GM23248 (cell line): Measurements from ENCODE around the gene QSOX1. TPM values are rescaled to one million over a fixed set of nuclear protein-coding genes. Genes with fewer than 3 reads are reported as not detected.

Experiments used
- DNase-seq: peaks from one replicate; pipeline ENCODE4 v3.0.0-alpha.2; 2015
- H2AFZ ChIP-seq: fragments of 200-600 bp; sonication (generic); 2 replicates; pipeline ENCODE4 v1.6.1; 2016; ENCODE audit warnings: antibody characterized with exemption
- H3F3A ChIP-seq: fragments of 200-600 bp; sonication (generic); 2 replicates; pipeline ENCODE4 v1.6.1; 2016; ENCODE audit warnings: mild to moderate bottlenecking, antibody characterized with exemption, mixed run types; ENCODE audit not compliant: insufficient read depth
- H3K27ac ChIP-seq: fragments of 200-600 bp; sonication (generic); 2 replicates; pipeline ENCODE4 v1.5.1; 2016; ENCODE audit warnings: mild to moderate bottlenecking
- H3K27me3 ChIP-seq: fragments of 200-600 bp; sonication (generic); replicated peaks from 2 replicates; pipeline ENCODE4 v1.6.1; 2016; ENCODE audit warnings: mild to moderate bottlenecking; ENCODE audit not compliant: insufficient read depth
- H3K36me3 ChIP-seq: fragments of 200-600 bp; sonication (generic); 2 replicates; pipeline ENCODE4 v1.6.1; 2016; ENCODE audit warnings: low read depth, mild to moderate bottlenecking
- H3K4me1 ChIP-seq: fragments of 200-600 bp; sonication (generic); 2 replicates; pipeline ENCODE4 v1.6.1; 2016; ENCODE audit warnings: mild to moderate bottlenecking; ENCODE audit not compliant: insufficient read depth
- H3K4me2 ChIP-seq: fragments of 200-600 bp; sonication (generic); one replicate; pipeline ENCODE4 v1.6.1; 2016; ENCODE audit warnings: mild to moderate bottlenecking; ENCODE audit not compliant: unreplicated experiment
- H3K4me3 ChIP-seq: fragments of 200-600 bp; sonication (generic); 2 replicates; pipeline ENCODE4 v1.5.1; 2016; ENCODE audit warnings: mild to moderate bottlenecking
- H3K79me2 ChIP-seq: fragments of 200-600 bp; sonication (generic); 2 replicates; pipeline ENCODE4 v1.6.1; 2016; ENCODE audit warnings: mild to moderate bottlenecking; ENCODE audit not compliant: insufficient read depth
- H3K9ac ChIP-seq: fragments of 200-600 bp; sonication (generic); 2 replicates; pipeline ENCODE4 v1.6.1; 2016; ENCODE audit warnings: mild to moderate bottlenecking
- H3K9me2 ChIP-seq: fragments of 200-600 bp; sonication (generic); 2 replicates; pipeline ENCODE4 v1.6.1; 2016; ENCODE audit warnings: mixed run types, mild to moderate bottlenecking, moderate library complexity; ENCODE audit not compliant: insufficient read depth
- H3K9me3 ChIP-seq: fragments of 200-600 bp; sonication (generic); one replicate; pipeline ENCODE4 v1.6.1; 2017; ENCODE audit warnings: low read depth
- H4K20me1 ChIP-seq: fragments of 200-600 bp; sonication (generic); 2 replicates; pipeline ENCODE4 v1.6.0; 2016; ENCODE audit not compliant: insufficient read depth
- EZH2 ChIP-seq: fragments of 200-600 bp; sonication (generic); IDR thresholded peaks from 2 replicates; pipeline ENCODE4 v1.6.1; 2018; ENCODE audit warnings: antibody characterized with exemption, mild to moderate bottlenecking; ENCODE audit not compliant: insufficient read depth, poor library complexity, severe bottlenecking
- EZH2phosphoT487 ChIP-seq: fragments of 200-600 bp; sonication (generic); IDR thresholded peaks from 2 replicates; pipeline ENCODE4 v1.6.1; 2018; ENCODE audit warnings: antibody characterized with exemption, moderate library complexity, mild to moderate bottlenecking, low read depth; ENCODE audit not compliant: insufficient read depth
- WGBS, 2 experiments: methylation state at CpG; one replicate each; pipeline ENCODE4 v1.1.6; 2015 to 2017; ENCODE audit warnings: low lambda C conversion rate in 2 of 2, low coverage in 1 of 2; ENCODE audit errors: missing lambda C conversion rate in 2 of 2; 5-methylcytosine and 5-hydroxymethylcytosine counted together
- in situ Hi-C: fragments of 300-500 bp; cut with MboI; formaldehyde crosslinking; loops from 2 replicates; pipeline ENCODE4 v1.15.0; 2020
- polyA plus RNA-seq: library from polyadenylated mRNA; unstranded; fragments of >200 nt; fragmentation: Nextera tagmentation; extraction: Ambion mirVana; gene quantifications from 2 replicates; pipeline ENCODE4 v1.2.1, GENCODE V29; 2016
- total RNA-seq: library from RNA; depleted of rRNA; stranded (reverse); fragments of >200 nt; shearing (Covaris generic); gene quantifications from 2 replicates; pipeline ENCODE4 v1.2.3, GENCODE V29; 2014

Gene QSOX1
- total and polyA plus RNA-seq, 2 experiments from 2014 or later = 270 to 519 TPM

DNA sequence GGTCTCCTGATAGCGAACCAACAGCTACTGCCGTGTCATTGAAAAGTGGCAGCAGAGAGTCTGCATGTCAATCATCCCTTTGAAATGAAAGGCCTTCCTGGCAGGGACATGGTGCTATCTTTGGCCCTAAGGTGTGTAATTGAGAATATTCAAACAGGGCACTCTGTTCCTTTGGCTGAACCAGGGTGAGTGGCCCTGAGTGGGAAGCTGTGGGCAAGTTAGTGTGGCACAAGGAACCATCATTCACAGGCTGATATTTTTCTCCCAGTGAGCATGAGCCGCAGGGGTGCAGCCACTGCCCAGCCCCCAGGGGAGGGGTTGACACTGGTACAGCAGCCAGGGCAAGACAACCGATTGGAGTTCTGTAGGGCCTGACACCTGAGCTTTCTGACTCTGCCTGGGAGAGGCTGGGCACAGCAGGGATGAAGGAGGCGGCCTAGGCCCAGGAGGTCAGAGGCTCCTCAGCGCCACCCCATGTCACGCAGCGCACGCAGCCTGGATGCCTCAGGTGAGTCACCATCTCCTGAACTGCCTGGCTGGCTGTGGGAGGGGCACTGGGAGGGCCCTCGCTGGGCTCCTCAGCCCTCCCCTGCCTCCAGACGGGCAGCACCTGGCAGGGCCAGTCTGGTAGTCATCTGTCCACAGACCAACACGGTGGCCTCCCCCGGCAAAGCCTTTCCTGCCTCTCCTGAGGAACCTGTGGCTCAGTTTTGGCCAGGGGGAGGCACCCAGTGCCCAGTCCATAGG lies 13.2 kb downstream of the QSOX1 start:
- H3K9me3 ChIP-seq = no peaks in the 10 kb centered on the region
- no peaks in the 10 kb centered on the region for H3F3A ChIP-seq
- H2AFZ ChIP-seq = no peak overlapping the region
- 89 to 93% methylated on average over 10 to 13 of the region's 13 CpGs for WGBS, 2 experiments
- no peak overlapping the region for H3K4me3 ChIP-seq
- H3K4me1 ChIP-seq = no peaks in the 10 kb centered on the region
- DNase-seq = no peak
- H4K20me1 ChIP-seq = peaks cover 10% of the 10 kb centered on the region; the same call in 1 of the 2 replicates
- no peak for TF ChIP-seq EZH2
- TF ChIP-seq EZH2phosphoT487 = no peak
- no peak overlapping the region for H3K4me2 ChIP-seq
- no peaks in the 10 kb centered on the region for H3K27me3 ChIP-seq
- peaks cover 73% of the 10 kb centered on the region for H3K79me2 ChIP-seq
- H3K27ac ChIP-seq = no peak overlapping the region
- H3K9me2 ChIP-seq = no peaks in the 10 kb centered on the region
- H3K36me3 ChIP-seq = peaks cover 12% of the 10 kb centered on the region; the same call in 1 of the 2 replicates
- H3K9ac ChIP-seq = no peak overlapping the region
- in situ Hi-C loops = loop anchor here (25.0 kb wide), 1 partner anchor 281 kb away; the partner anchor contains the start of genes TOR1AIP1 and TOR1AIP2

DNA sequence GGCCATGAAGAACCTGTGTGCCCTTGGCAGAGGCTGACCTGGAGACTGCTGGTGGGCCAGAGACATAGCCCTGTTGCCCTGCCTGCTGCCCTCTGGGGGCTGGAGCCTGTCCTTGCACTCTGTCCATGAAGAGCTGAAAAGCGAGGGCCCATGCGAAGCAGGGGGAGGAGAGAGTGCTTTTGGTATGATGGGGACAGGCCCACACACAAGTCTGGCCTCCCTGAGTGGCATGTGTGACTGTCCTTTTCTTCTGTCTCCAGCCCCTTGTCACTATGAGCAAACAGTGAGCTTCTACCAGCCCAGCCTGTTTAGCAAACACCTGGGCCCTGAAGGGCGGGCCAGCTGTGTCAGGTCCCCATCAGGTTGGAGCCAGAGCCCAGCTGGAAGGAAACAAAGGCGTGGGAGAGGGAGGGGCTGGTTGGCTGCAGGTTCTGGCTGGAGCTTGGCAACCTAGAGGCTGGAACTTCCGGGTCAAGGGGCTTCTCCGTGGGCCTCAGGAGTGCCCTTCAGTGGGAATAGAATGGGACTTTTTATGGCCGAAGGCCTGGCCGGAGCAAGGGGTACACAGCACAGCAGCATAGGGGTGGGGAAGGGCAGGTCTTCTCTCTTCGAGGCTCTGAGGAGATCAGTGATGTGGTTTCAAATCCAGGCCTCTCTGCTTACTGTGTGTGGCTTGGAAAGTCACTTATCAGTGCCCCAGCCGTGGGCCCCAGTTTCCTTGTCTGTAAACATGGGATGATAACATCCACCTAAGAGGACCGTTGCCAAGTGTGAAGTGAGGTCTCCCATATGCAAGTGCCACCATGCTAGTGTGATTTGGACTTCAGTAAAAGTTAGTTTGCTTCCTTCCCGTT lies 14.3 kb downstream of the QSOX1 start:
- in situ Hi-C loops = loop anchor here (25.0 kb wide), 1 partner anchor 282 kb away; the partner anchor contains the start of genes TOR1AIP1 and TOR1AIP2
- Histone ChIP-seq H3K79me2 (peaks cover 62% of the 10 kb centered on the region), H3K9me3 (no peaks in the 10 kb centered on the region), H3K9ac (no peak overlapping the region), H3K36me3 (peaks cover 12% of the 10 kb centered on the region; the same call in 1 of the 2 replicates), H3K4me3 (no peak overlapping the region), H2AFZ (no peak overlapping the region), H3K27ac (no peak overlapping the region), H4K20me1 (peaks cover 4% of the 10 kb centered on the region; the same call in 1 of the 2 replicates), H3F3A (0 out of 2 replicates have a peak, but pooled peaks cover 9% of the 10 kb centered on the region), H3K4me1 (0 out of 2 replicates have a peak, but pooled peaks cover 6% of the 10 kb centered on the region), H3K4me2 (no peak overlapping the region), H3K27me3 (no peaks in the 10 kb centered on the region), H3K9me2 (no peaks in the 10 kb centered on the region)
- WGBS, 2 experiments = 88 to 92% methylated on average over 12 of the region's 12 CpGs
- TF ChIP-seq EZH2 = no peak
- no peak for TF ChIP-seq EZH2phosphoT487
- DNase-seq = peak; percentile 58

DNA sequence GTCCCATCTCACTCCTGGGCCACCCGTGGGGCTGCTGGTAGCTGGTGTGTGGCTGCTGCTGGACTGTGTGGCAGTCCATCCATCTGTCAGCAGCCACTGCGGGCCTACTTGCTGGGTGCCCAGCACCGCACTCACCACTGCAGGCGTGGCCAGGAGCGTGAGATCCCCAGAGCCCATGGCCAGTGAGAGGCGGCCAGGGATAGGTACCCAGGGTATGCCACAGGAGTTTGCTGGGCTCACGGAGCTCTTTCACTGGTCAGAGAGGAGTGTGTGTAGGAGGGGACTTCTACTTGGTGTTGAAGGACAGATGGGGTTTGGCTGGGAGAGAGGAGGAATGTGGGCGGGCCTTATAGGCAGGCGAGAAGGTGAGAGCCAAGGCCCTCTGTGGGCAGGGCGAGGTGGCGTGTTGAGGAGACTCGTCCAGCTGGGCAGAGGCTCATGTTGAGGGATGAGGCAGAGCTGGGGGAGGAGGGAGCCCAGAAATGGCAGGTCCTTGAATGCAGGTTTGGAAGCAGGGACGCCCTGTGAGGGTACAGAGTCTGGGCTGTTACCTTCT lies 15.0 kb downstream of the QSOX1 start:
- Histone ChIP-seq H3F3A (0 out of 2 replicates have a peak, but pooled peaks cover 9% of the 10 kb centered on the region), H3K79me2 (peaks cover 55% of the 10 kb centered on the region), H3K9ac (no peak overlapping the region), H3K27me3 (no peaks in the 10 kb centered on the region), H3K9me3 (no peaks in the 10 kb centered on the region), H3K27ac (no peak overlapping the region), H3K4me3 (no peak overlapping the region), H3K36me3 (peaks cover 12% of the 10 kb centered on the region; the same call in 1 of the 2 replicates), H2AFZ (no peak overlapping the region), H4K20me1 (no peaks in the 10 kb centered on the region), H3K4me2 (no peak overlapping the region), H3K9me2 (no peaks in the 10 kb centered on the region), H3K4me1 (0 out of 2 replicates have a peak, but pooled peaks cover 8% of the 10 kb centered on the region)
- TF ChIP-seq EZH2 = no peak
- no peak for TF ChIP-seq EZH2phosphoT487
- in situ Hi-C loops = loop anchor here (25.0 kb wide), 1 partner anchor 282 kb away; the partner anchor contains the start of genes TOR1AIP1 and TOR1AIP2
- 84 to 85% methylated on average over 13 of the region's 13 CpGs for WGBS, 2 experiments
- no peak for DNase-seq
